Left colon (tissue), 2 donors: ENCODE data around the gene PCGF3. TPM values are rescaled to one million over a fixed set of nuclear protein-coding genes. Genes with fewer than 3 reads are reported as not detected.
"Not testable (repeated sequence)": the region's sequence is repeated elsewhere in the genome, so short reads cannot be mapped to it uniquely, and the experiment has no call there.

Experiments used
- ATAC-seq: fragments of 200-7000 bp; cut with Tn5 transposase; one replicate; pipeline ENCODE4 v1.9.1; 2020; ENCODE audit warnings: mild to moderate bottlenecking, moderate library complexity
- DNase-seq, 2 donors: peaks; one replicate each; pipeline ENCODE4 v3.0.0-alpha.2; 2020
- intact Hi-C, 2 donors: fragments of 100-400 bp; cut with DNase I in 1 of 2; cut with micrococcal nuclease in 1 of 2; formaldehyde crosslinking; loops; one replicate each; pipeline versions ENCODE4 v1.11.2 to v1.14.0; 2022; cut with DNase I, micrococcal nuclease
- total RNA-seq, 2 donors: library from RNA; stranded (reverse); fragmentation: NEBNext Ultra II Directional; extraction: Animal tissue kit (Norgen Biotek cat#: 25700); gene quantifications; one replicate each; pipeline ENCODE4 v1.2.1, GENCODE V29; 2021
- donor health status: DM: no; HTN: no; CAD: no.
- donor health status: DM: yes; HTN: yes; CAD: no.

The PCGF3 gene
- total RNA-seq, 2 donors from 2014 or later: 46.9 to 51.9 TPM

GRCh38 chr4:747546-748170, 42.0 kb downstream of the PCGF3 start:
- DNase-seq: no peak
- intact Hi-C loops: no loop called here
- no peak for ATAC-seq

GRCh38 chr4:748461-748860, 42.8 kb downstream of the PCGF3 start:
- DNase-seq: no peak
- intact Hi-C loops: no loop called here

GRCh38 chr4:749698-750666, 44.4 kb downstream of the PCGF3 start:
- DNase-seq (no peak), ATAC-seq (no peak)
- intact Hi-C loops: no loop called here

More at GRCh38 chr4:748461-748860, 42.8 kb downstream of the PCGF3 start:
- ATAC-seq: no peak

GRCh38 chr4:751676-752075, 46.0 kb downstream of the PCGF3 start:
- ATAC-seq (no peak), DNase-seq (no peak)
- intact Hi-C loops: no loop called here

GRCh38 chr4:752196-752861, 46.7 kb downstream of the PCGF3 start:
- ATAC-seq (no peak), DNase-seq (no peak)
- intact Hi-C loops: no loop called here

GRCh38 chr4:753186-753585, 47.6 kb downstream of the PCGF3 start:
- DNase-seq, ATAC-seq, intact Hi-C loops: not testable (repeated sequence)

GRCh38 chr4:754221-755120, 48.8 kb downstream of the PCGF3 start:
- no peak for DNase-seq
- intact Hi-C loops: no loop called here
- ATAC-seq: peak; percentile 17

GRCh38 chr4:757111-757510, 51.5 kb downstream of the PCGF3 start:
- ATAC-seq: no peak
- DNase-seq: no peak
- intact Hi-C loops: no loop called here

GRCh38 chr4:759810-760209, 54.2 kb downstream of the PCGF3 start:
- intact Hi-C loops, DNase-seq: not testable (repeated sequence)

GRCh38 chr4:760616-761015, 55.0 kb downstream of the PCGF3 start:
- DNase-seq: no peak
- intact Hi-C loops: no loop called here
- ATAC-seq: no peak

More at GRCh38 chr4:759810-760209, 54.2 kb downstream of the PCGF3 start:
- not testable (repeated sequence) for ATAC-seq

GRCh38 chr4:761086-761485, 55.5 kb downstream of the PCGF3 start:
- ATAC-seq (no peak), DNase-seq (no peak)
- intact Hi-C loops: no loop called here

- DNase-seq (no peak), ATAC-seq (no peak)
- intact Hi-C loops: no loop called here
Observed at GRCh38 chr4:761739-762138, 56.1 kb downstream of the PCGF3 start.

- ATAC-seq (peak; percentile 55), DNase-seq (no peak)
- intact Hi-C loops: no loop called here
Observed at GRCh38 chr4:762211-763190, 56.9 kb downstream of the PCGF3 start.

GRCh38 chr4:763191-763810, 57.7 kb downstream of the PCGF3 start:
- ATAC-seq: no peak
- no peak for DNase-seq
- intact Hi-C loops: no loop called here

- DNase-seq (no peak), ATAC-seq (peak; percentile 8)
- intact Hi-C loops: no loop called here
Observed at GRCh38 chr4:763922-764321, 58.3 kb downstream of the PCGF3 start.

GRCh38 chr4:764405-765169, 59.0 kb downstream of the PCGF3 start:
- DNase-seq (no peak), ATAC-seq (peak; percentile 3)
- intact Hi-C loops: no loop called here
